Esophagus squamous epithelium (tissue), 4 donors: ENCODE results near the gene ZGPAT.
"Not testable (repeated sequence)": the region's sequence is repeated elsewhere in the genome, so short reads cannot be mapped to it uniquely, and the experiment has no call there.

ENCODE experiments used
- CTCF ChIP-seq, 6 experiments: fragments of 450-650 bp in 4 of 6; fragments of 200-600 bp in 2 of 6; sonication (generic) in 2 of 6; IDR thresholded peaks; one replicate each; pipeline ENCODE4 v1.5.1; 2016 to 2019; ENCODE audit warnings: antibody characterized with exemption in 6 of 6, mild to moderate bottlenecking in 4 of 6, moderate library complexity in 4 of 6
- POLR2A ChIP-seq, 4 donors: fragments of 450-650 bp; IDR thresholded peaks; one replicate each; pipeline ENCODE4 v1.6.1; 2017; ENCODE audit warnings: antibody characterized with exemption in 4 of 4, mild to moderate bottlenecking in 4 of 4, moderate library complexity in 3 of 4

DNA sequence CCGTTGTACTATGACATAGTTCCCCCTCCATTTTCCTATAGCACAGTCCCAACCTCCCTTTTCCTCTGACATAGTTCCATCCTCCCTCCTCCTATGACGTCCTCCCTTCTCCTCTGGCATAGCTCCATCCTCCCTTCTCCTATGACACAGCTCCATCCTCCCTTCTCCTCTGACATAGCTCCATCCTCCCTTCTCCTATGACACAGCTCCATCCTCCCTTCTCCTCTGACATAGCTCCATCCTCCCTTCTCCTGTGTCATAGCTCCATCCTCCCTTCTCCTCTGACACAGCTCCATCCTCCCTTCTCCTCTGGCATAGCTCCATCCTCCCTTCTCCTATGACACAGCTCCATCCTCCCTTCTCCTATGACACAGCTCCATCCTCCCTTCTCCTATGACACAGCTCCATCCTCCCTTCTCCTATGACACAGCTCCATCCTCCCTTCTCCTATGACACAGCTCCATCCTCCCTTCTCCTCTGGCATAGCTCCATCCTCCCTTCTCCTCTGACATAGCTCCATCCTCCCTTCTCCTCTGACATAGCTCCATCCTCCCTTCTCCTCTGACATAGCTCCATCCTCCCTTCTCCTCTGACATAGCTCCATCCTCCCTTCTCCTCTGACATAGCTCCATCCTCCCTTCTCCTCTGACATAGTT, 15.3 kb downstream of the ZGPAT start:
- TF ChIP-seq CTCF, POLR2A (IDR thresholded peaks at IDR 0.05): not testable (repeated sequence)
